Ascending aorta (tissue), 2 donors: ENCODE measurements around the gene MIOS. TPM values are rescaled to one million over a fixed set of nuclear protein-coding genes. Genes with fewer than 3 reads are reported as not detected.

ENCODE experiments used
- DNase-seq, 2 donors: peaks; one replicate each; pipeline ENCODE4 v3.0.0-alpha.2; 2019; ENCODE audit warnings: low spot score in 2 of 2
- H3K27ac ChIP-seq, 2 donors: fragments of 200-600 bp; sonication (generic); one replicate each; pipeline ENCODE4 v1.5.1; 2016 to 2017; ENCODE audit warnings: mild to moderate bottlenecking in 1 of 2
- H3K27me3 ChIP-seq: fragments of 200-600 bp; sonication (generic); one replicate; pipeline ENCODE4 v1.5.1; 2017
- H3K36me3 ChIP-seq, 2 donors: fragments of 200-600 bp; sonication (generic); one replicate each; pipeline ENCODE4 v1.5.1; 2016
- H3K4me1 ChIP-seq, 2 donors: fragments of 200-600 bp; sonication (generic); one replicate each; pipeline ENCODE4 v1.5.1; 2016 to 2017; ENCODE audit warnings: mild to moderate bottlenecking in 1 of 2
- H3K4me3 ChIP-seq, 2 donors: fragments of 200-600 bp; sonication (generic); one replicate each; pipeline ENCODE4 v1.5.1; 2016 to 2017; ENCODE audit warnings: mild to moderate bottlenecking in 1 of 2
- H3K9me3 ChIP-seq, 2 donors: fragments of 200-600 bp; sonication (generic); one replicate each; pipeline ENCODE4 v1.5.1; 2016
- intact Hi-C: fragments of 100-400 bp; cut with DNase I; formaldehyde crosslinking; loops from one replicate; pipeline ENCODE4 v1.15.1; 2023
- total RNA-seq: library from RNA; depleted of rRNA; stranded (reverse); fragments of >200 nt; gene quantifications from one replicate; pipeline ENCODE4 v1.1.0, GENCODE V29; 2016
- TF ChIP-seq, protein P1 (sequence below), 3 experiments: fragments of 200-600 bp in 2 of 3; fragments of 450-650 bp in 1 of 3; sonication (generic) in 2 of 3; IDR thresholded peaks; one replicate each; pipeline ENCODE4 v1.5.1; 2016 to 2019; ENCODE audit warnings: antibody characterized with exemption in 3 of 3, mild to moderate bottlenecking in 1 of 3, moderate library complexity in 1 of 3

Gene MIOS
- total RNA-seq, 1 donor from 2014 or later: 14.6 TPM

DNA sequence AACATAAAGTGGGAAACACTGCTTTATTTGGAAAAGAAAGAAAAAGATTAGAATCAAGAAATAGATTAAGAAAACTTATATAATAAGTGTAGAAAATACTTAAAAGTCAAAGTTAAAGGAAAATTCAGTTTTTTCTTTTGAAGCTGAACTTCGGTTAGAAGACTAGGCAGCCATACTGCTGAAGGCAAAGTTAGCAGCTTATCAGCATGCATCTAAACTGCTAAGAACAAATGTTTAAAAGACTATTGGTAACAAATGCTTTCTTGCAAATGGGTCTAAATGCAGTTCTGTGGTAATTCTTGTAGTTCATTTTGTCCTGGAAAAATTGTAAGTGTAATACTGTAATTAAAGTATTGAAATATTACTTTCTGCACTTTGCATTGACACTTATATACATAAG lies 18.0 kb downstream of the MIOS start:
- no peaks in the 10 kb centered on the region for H3K36me3 ChIP-seq
- no peak overlapping the region for H3K27ac ChIP-seq
- TF ChIP-seq, protein P1, sequence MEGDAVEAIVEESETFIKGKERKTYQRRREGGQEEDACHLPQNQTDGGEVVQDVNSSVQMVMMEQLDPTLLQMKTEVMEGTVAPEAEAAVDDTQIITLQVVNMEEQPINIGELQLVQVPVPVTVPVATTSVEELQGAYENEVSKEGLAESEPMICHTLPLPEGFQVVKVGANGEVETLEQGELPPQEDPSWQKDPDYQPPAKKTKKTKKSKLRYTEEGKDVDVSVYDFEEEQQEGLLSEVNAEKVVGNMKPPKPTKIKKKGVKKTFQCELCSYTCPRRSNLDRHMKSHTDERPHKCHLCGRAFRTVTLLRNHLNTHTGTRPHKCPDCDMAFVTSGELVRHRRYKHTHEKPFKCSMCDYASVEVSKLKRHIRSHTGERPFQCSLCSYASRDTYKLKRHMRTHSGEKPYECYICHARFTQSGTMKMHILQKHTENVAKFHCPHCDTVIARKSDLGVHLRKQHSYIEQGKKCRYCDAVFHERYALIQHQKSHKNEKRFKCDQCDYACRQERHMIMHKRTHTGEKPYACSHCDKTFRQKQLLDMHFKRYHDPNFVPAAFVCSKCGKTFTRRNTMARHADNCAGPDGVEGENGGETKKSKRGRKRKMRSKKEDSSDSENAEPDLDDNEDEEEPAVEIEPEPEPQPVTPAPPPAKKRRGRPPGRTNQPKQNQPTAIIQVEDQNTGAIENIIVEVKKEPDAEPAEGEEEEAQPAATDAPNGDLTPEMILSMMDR (IDR thresholded peaks at IDR 0.05): no peak
- DNase-seq: no peak
- intact Hi-C loops: no loop called here
- no peak overlapping the region for H3K4me3 ChIP-seq
- H3K9me3 ChIP-seq: no peaks in the 10 kb centered on the region
- H3K27me3 ChIP-seq: no peaks in the 10 kb centered on the region
- H3K4me1 ChIP-seq: no peaks in the 10 kb centered on the region

DNA sequence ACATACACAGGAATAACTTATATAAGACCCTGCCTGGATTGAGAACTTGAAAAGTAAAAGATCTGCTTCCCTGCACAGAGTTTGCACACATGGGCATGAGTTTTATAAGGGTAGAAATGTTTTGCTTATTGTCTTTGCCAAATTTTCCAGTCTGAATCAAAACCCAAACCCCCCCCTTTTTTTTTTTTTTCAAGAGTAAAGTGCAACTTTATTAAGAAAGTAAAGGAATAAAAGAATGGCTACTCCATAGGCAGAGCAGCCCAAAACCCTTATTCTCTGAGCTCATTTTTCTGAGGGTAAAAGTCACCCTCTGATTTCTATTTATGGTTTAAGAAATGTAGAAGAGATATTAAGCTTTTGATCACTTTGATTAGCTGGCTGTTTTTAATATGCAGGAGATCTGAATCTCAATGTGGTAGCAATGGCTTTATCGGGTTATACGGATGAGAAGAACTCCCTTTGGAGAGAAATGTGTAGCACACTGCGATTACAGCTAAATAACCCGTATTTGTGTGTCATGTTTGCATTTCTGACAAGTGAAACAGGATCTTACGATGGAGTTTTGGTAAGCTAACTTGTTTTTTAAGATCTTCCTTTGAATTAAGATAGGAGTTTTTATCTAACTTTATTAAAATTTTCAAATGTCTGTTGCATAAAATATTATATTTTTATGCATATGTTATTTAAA lies 18.7 kb downstream of the MIOS start:
- Histone ChIP-seq H3K9me3 (no peaks in the 10 kb centered on the region), H3K27ac (no peak overlapping the region)
- intact Hi-C loops: no loop called here

DNA sequence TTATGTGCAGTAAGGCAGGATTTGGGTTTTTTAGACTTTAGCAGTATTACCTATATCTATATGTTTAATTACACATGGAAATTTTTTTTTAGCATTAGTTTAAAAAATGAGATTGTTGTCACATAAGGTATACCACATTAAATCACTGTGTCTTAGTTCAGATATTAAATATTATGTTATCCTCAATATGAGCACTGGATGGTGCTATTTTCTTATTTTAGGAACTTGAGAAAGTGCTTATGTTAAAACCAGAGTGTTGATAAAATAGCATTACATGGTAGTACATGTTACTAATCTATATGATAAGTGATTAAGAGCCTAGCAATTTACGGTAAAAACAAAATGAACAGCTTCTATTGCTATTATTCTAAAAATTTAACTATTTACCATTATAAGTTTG lies 28.8 kb downstream of the MIOS start:
- no peak for DNase-seq
- Histone ChIP-seq H3K4me3 (no peak overlapping the region), H3K36me3 (peaks cover 9 to 25% of the 10 kb centered on the region in 2 donors), H3K27me3 (no peaks in the 10 kb centered on the region), H3K4me1 (no peaks in the 10 kb centered on the region), H3K27ac (no peak overlapping the region), H3K9me3 (no peaks in the 10 kb centered on the region)
- intact Hi-C loops: loop anchor here (10.0 kb wide), 1 partner anchor 619 kb away; no protein-coding TSS in a partner anchor
- TF ChIP-seq, protein P1 (IDR thresholded peaks at IDR 0.05): peak in 2 of 3 experiments; percentile 18 to 32

More for the DNA sequence above, 18.7 kb downstream of the MIOS start:
- H3K27me3 ChIP-seq: no peaks in the 10 kb centered on the region
- H3K4me3 ChIP-seq: no peak overlapping the region
- no peak for DNase-seq
- no peaks in the 10 kb centered on the region for H3K36me3 ChIP-seq
- TF ChIP-seq, protein P1 (IDR thresholded peaks at IDR 0.05): no peak
- no peaks in the 10 kb centered on the region for H3K4me1 ChIP-seq

DNA sequence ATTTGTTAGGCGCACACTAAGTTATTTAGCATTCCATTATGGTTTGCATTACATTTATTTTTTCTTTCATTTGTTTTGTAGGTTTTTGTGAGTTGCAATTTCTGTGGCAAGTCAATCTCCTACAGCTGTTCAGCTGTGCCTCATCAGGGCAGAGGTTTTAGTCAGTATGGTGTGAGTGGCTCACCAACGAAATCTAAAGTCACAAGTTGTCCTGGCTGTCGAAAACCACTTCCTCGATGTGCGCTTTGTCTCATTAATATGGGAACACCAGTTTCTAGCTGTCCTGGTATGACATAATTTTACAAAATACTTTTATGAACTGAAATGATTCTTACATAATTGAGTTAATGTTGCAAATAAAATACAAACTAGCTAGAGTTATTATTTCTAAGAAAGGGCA lies 29.5 kb downstream of the MIOS start:
- H3K36me3 ChIP-seq: peaks cover 9 to 25% of the 10 kb centered on the region in 2 donors
- TF ChIP-seq, protein P1 (IDR thresholded peaks at IDR 0.05): no peak
- H3K27ac ChIP-seq: no peak overlapping the region
- H3K4me3 ChIP-seq: no peak overlapping the region
- H3K27me3 ChIP-seq: no peaks in the 10 kb centered on the region
- H3K4me1 ChIP-seq: no peaks in the 10 kb centered on the region
- intact Hi-C loops: loop anchor here (10.0 kb wide), 1 partner anchor 619 kb away; no protein-coding TSS in a partner anchor
- H3K9me3 ChIP-seq: no peaks in the 10 kb centered on the region
- DNase-seq: peak in 1 of 2 donors; percentile 9

DNA sequence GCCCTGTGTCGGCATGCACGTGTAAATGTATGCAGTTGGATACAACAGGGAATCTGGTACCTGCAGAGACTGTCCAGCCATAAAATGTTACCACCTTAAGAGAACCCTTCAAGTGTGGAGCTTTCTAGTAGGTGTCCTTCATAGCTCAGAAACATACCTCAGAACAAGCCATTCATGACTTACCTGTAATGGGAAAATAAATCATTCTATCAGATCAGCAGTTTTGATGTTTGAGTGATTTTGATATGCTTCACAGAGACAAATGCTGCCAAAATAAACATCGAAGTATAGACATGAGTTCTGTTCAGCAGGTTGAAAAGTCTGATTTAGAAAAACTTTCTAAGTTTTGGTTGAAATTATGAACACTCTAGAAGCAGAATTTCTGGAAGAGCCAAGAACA lies 40.3 kb downstream of the MIOS start:
- intact Hi-C loops: no loop called here
- Histone ChIP-seq H3K4me1 (no peaks in the 10 kb centered on the region), H3K9me3 (no peaks in the 10 kb centered on the region), H3K27ac (no peak overlapping the region), H3K27me3 (no peaks in the 10 kb centered on the region), H3K36me3 (peaks cover 4 to 15% of the 10 kb centered on the region in 2 donors), H3K4me3 (no peak overlapping the region)
- no peak for DNase-seq
- TF ChIP-seq, protein P1 (IDR thresholded peaks at IDR 0.05): no peak
